Ishikawa (cell line): ENCODE data around the gene TMEM88.

ENCODE experiments used
- CEBPB ChIP-seq: IDR thresholded peaks from 2 replicates; pipeline ENCODE4 v1.6.1; 2012
- CREB1 ChIP-seq: IDR thresholded peaks from 2 replicates; pipeline ENCODE4 v1.6.1; 2012; ENCODE audit warnings: low read depth
- EGR1 ChIP-seq: IDR thresholded peaks from 2 replicates; pipeline ENCODE4 v1.6.1; 2012
- EP300 ChIP-seq: IDR thresholded peaks from 2 replicates; pipeline ENCODE4 v1.6.1; 2012; ENCODE audit warnings: borderline replicate concordance
- FOXM1 ChIP-seq: IDR thresholded peaks from 2 replicates; pipeline ENCODE4 v1.6.1; 2012; ENCODE audit warnings: low read depth, borderline replicate concordance
- MAX ChIP-seq: IDR thresholded peaks from 2 replicates; pipeline ENCODE4 v1.6.1; 2012
- NFIC ChIP-seq: IDR thresholded peaks from 2 replicates; pipeline ENCODE4 v1.6.1; 2012
- RAD21 ChIP-seq: IDR thresholded peaks from 2 replicates; pipeline ENCODE4 v1.6.1; 2012; ENCODE audit warnings: low read depth
- TAF1 ChIP-seq: IDR thresholded peaks from 2 replicates; pipeline ENCODE4 v1.6.1; 2012; ENCODE audit warnings: low read depth, mild to moderate bottlenecking
- TCF12 ChIP-seq: IDR thresholded peaks from 2 replicates; pipeline ENCODE4 v1.6.1; 2012; ENCODE audit warnings: low read depth
- TEAD4 ChIP-seq: IDR thresholded peaks from 2 replicates; pipeline ENCODE4 v1.6.1; 2012
- USF1 ChIP-seq: IDR thresholded peaks from 2 replicates; pipeline ENCODE4 v1.6.1; 2012
- YY1 ChIP-seq: IDR thresholded peaks from 2 replicates; pipeline ENCODE4 v1.6.1; 2012; ENCODE audit warnings: low read depth
- ZBTB7A ChIP-seq: IDR thresholded peaks from 2 replicates; pipeline ENCODE4 v1.6.1; 2012; ENCODE audit warnings: low read depth
- TF ChIP-seq, protein P1 (sequence below): IDR thresholded peaks from 2 replicates; pipeline ENCODE4 v1.6.1; 2012; ENCODE audit warnings: low read depth, mild to moderate bottlenecking

TMEM88 gene

GRCh38 chr17:7840441-7840840 is 14.4 kb upstream of the TMEM88 start:
- no peak for TF ChIP-seq ZBTB7A
- TF ChIP-seq, protein P1, sequence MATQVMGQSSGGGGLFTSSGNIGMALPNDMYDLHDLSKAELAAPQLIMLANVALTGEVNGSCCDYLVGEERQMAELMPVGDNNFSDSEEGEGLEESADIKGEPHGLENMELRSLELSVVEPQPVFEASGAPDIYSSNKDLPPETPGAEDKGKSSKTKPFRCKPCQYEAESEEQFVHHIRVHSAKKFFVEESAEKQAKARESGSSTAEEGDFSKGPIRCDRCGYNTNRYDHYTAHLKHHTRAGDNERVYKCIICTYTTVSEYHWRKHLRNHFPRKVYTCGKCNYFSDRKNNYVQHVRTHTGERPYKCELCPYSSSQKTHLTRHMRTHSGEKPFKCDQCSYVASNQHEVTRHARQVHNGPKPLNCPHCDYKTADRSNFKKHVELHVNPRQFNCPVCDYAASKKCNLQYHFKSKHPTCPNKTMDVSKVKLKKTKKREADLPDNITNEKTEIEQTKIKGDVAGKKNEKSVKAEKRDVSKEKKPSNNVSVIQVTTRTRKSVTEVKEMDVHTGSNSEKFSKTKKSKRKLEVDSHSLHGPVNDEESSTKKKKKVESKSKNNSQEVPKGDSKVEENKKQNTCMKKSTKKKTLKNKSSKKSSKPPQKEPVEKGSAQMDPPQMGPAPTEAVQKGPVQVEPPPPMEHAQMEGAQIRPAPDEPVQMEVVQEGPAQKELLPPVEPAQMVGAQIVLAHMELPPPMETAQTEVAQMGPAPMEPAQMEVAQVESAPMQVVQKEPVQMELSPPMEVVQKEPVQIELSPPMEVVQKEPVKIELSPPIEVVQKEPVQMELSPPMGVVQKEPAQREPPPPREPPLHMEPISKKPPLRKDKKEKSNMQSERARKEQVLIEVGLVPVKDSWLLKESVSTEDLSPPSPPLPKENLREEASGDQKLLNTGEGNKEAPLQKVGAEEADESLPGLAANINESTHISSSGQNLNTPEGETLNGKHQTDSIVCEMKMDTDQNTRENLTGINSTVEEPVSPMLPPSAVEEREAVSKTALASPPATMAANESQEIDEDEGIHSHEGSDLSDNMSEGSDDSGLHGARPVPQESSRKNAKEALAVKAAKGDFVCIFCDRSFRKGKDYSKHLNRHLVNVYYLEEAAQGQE: no peak
- TF ChIP-seq CEBPB: no peak
- TF ChIP-seq EGR1: no peak
- no peak for TF ChIP-seq EP300
- TF ChIP-seq TAF1: no peak
- TF ChIP-seq TCF12: no peak
- TF ChIP-seq TEAD4: no peak
- no peak for TF ChIP-seq YY1
- no peak for TF ChIP-seq USF1
- TF ChIP-seq NFIC: no peak
- TF ChIP-seq MAX: no peak
- no peak for TF ChIP-seq FOXM1
- TF ChIP-seq RAD21: no peak
- TF ChIP-seq CREB1: no peak

GRCh38 chr17:7840875-7841274 is 14.0 kb upstream of the TMEM88 start:
- TF ChIP-seq TAF1: no peak
- no peak for TF ChIP-seq EGR1
- no peak for TF ChIP-seq TEAD4
- TF ChIP-seq USF1: no peak
- no peak for TF ChIP-seq ZBTB7A

- TF ChIP-seq EGR1: no peak
- no peak for TF ChIP-seq EP300
- TF ChIP-seq USF1: peak; percentile 64
- peak; percentile 34; the same call in 1 of the 2 replicates for TF ChIP-seq RAD21
- TF ChIP-seq CEBPB: no peak
- no peak for TF ChIP-seq TAF1
- TF ChIP-seq, protein P1: no peak
- TF ChIP-seq CREB1: no peak
- no peak for TF ChIP-seq TCF12
- no peak for TF ChIP-seq FOXM1
These were observed 13.4 kb upstream of the TMEM88 start for GRCh38 chr17:7841396-7841914.

DNA sequence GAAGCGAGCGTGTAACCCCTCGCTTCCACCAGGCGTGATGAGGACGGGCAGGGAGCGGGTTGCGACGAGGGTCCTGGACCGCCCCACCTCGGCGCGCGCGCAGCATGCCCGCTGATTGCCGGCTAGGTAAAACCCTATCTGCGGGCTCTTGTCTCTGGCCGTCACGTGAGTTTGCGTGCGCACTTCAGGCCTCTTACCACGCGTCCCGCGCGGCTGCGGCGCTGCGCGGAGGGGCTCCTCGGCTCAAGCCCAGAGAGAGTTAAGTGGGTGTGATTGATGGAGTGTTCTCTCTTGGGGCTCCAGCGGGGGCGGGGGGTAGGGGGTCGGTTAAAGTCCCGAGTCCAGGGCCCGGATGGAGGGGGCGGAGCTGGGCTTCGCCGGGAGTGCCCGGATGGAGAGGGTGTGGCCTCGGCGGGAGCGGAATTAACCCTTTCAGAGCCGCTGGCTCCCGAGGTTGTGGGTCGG is 12.9 kb upstream of the TMEM88 start:
- TF ChIP-seq FOXM1 (no peak), CEBPB (no peak), RAD21 (no peak), USF1 (peak; percentile 82), YY1 (no peak), CREB1 (no peak), EGR1 (peak; percentile 65), EP300 (no peak), ZBTB7A (peak; percentile 16; the same call in 1 of the 2 replicates), TEAD4 (no peak)
- TF ChIP-seq, protein P1: no peak
